Uterus (tissue), 4 donors: ENCODE results near the gene SLC6A18. TPM values are rescaled to one million over a fixed set of nuclear protein-coding genes. Genes with fewer than 3 reads are reported as not detected.

Experiments used
- DNase-seq, 2 donors: peaks; one replicate each; pipeline ENCODE4 v3.0.0-alpha.2; 2019 to 2020
- H3K27ac ChIP-seq, 2 donors: fragments of 200-600 bp; sonication (generic); 1 replicate in 1 of 2; 2 replicates in 1 of 2; pipeline ENCODE4 v1.5.1; 2016 to 2018
- H3K27me3 ChIP-seq, 2 donors: fragments of 200-600 bp; sonication (generic); one replicate each; pipeline ENCODE4 v1.5.1; 2018 to 2019; ENCODE audit warnings: control low read depth in 1 of 2
- H3K36me3 ChIP-seq, 2 donors: fragments of 200-600 bp; sonication (generic); one replicate each; pipeline ENCODE4 v1.5.1; 2019; ENCODE audit warnings: control low read depth in 1 of 2
- H3K4me1 ChIP-seq, 2 donors: fragments of 200-600 bp; sonication (generic); one replicate each; pipeline ENCODE4 v1.5.1; 2018 to 2019; ENCODE audit warnings: control low read depth in 1 of 2
- H3K4me3 ChIP-seq, 2 donors: fragments of 200-600 bp; sonication (generic); 1 replicate in 1 of 2; 2 replicates in 1 of 2; pipeline ENCODE4 v1.5.1; 2018 to 2019; ENCODE audit warnings: mild to moderate bottlenecking in 1 of 2
- H3K9me3 ChIP-seq, 2 donors: fragments of 200-600 bp; sonication (generic); one replicate each; pipeline ENCODE4 v1.5.1; 2019; ENCODE audit warnings: control low read depth in 1 of 2
- CTCF ChIP-seq, 4 experiments: fragments of 200-600 bp in 2 of 4; fragments of 450-650 bp in 2 of 4; sonication (generic) in 2 of 4; IDR thresholded peaks; one replicate each; pipeline ENCODE4 v1.5.1; 2016 to 2019; ENCODE audit warnings: antibody characterized with exemption in 4 of 4, mild to moderate bottlenecking in 2 of 4, moderate library complexity in 1 of 4
- POLR2A ChIP-seq, 2 donors: fragments of 450-650 bp; IDR thresholded peaks; one replicate each; pipeline ENCODE4 v1.6.1; 2016; ENCODE audit warnings: antibody characterized with exemption in 2 of 2, mild to moderate bottlenecking in 1 of 2, moderate library complexity in 1 of 2
- intact Hi-C: fragments of 100-400 bp; cut with DNase I; formaldehyde crosslinking; loops from one replicate; pipeline ENCODE4 v1.15.1; 2023; ENCODE audit warnings: low total_unique reads
- total RNA-seq, 4 donors: library from RNA; depleted of rRNA in 3 of 4; stranded (reverse); fragments of >200 nt in 3 of 4; gene quantifications; one replicate each; pipeline versions ENCODE4 v1.1.0 to v1.2.4, GENCODE V29; 2014 to 2023
- donor health status: DM: yes; HTN: yes; CAD: no.

SLC6A18 gene
- total RNA-seq, 4 donors from 2014 or later = not detected

- Histone ChIP-seq H3K27ac (no peak overlapping the region), H3K4me3 (no peak overlapping the region), H3K27me3 (peaks cover 0 to 10% of the 10 kb centered on the region in 2 donors), H3K4me1 (no peaks in the 10 kb centered on the region), H3K9me3 (no peaks in the 10 kb centered on the region), H3K36me3 (no peaks in the 10 kb centered on the region)
- intact Hi-C loops = no loop called here
- DNase-seq = no peak
- no peak for TF ChIP-seq POLR2A (IDR thresholded peaks at IDR 0.05)
- no peak for TF ChIP-seq CTCF (IDR thresholded peaks at IDR 0.05)
Observed at GRCh38 chr5:1249366-1250280, 24.4 kb downstream of the SLC6A18 start.

GRCh38 chr5:1251678-1252580 is 26.7 kb downstream of the SLC6A18 start:
- H3K27ac ChIP-seq = no peak overlapping the region
- H3K36me3 ChIP-seq = no peaks in the 10 kb centered on the region
- no peak overlapping the region for H3K4me3 ChIP-seq
- DNase-seq = no peak
- no peak for TF ChIP-seq POLR2A (IDR thresholded peaks at IDR 0.05)
- no peaks in the 10 kb centered on the region for H3K9me3 ChIP-seq
- no peaks in the 10 kb centered on the region for H3K27me3 ChIP-seq
- no peaks in the 10 kb centered on the region for H3K4me1 ChIP-seq
- intact Hi-C loops = no loop called here

DNA sequence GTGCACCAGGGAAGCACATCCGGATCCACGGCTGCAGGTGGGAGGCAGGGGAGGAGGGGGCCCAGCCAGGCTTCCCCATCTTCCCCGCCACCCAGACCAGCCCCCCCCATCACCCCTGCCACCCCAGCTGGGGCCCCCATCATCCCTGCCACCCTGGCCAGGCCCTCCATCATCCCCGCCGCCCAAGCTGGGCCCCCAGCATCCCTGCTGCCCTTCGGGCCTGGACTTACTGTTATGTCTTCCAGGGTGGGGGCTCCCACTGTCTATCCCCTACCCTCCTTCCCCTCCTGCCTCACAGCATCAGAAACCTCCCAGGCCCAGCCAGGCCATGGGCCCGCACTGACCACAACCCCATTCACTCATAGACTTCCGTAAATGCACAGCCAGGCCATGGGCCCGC is 27.5 kb downstream of the SLC6A18 start:
- H3K27ac ChIP-seq = no peak overlapping the region
- no peaks in the 10 kb centered on the region for H3K9me3 ChIP-seq
- DNase-seq = no peak
- TF ChIP-seq CTCF (IDR thresholded peaks at IDR 0.05) (no peak), POLR2A (IDR thresholded peaks at IDR 0.05) (no peak)
- no peaks in the 10 kb centered on the region for H3K4me1 ChIP-seq
- no peaks in the 10 kb centered on the region for H3K27me3 ChIP-seq
- H3K4me3 ChIP-seq = no peak overlapping the region
- intact Hi-C loops = no loop called here
- H3K36me3 ChIP-seq = no peaks in the 10 kb centered on the region

DNA sequence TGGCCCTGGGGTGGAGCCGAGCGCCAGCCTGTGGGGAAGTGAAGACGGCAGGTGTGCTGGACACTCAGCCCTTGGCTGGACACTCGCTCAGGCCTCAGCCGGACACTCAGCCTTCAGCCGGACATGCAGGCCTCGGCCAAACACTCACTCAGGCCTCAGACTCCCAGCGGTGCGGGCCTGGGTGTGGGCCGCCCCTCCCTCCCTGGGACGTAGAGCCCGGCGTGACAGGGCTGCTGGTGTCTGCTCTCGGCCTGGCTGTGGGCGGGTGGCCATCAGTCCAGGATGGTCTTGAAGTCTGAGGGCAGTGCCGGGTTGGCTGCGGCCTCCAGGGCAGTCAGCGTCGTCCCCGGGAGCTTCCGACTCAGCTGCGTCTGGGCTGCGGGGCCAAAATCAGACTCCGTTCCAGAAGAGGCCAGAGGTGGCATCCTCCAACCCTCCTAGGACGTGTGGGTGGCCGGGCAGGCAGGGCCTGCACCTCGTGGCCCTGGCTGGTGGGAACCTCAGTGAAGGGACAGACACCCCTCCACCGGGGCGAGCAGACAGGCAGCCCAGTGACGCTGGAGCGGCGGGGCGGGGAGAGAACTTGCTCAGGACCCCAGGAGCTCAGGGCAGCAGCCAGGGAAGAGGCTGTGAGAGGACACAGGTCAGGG is 28.4 kb downstream of the SLC6A18 start:
- Histone ChIP-seq H3K4me3 (no peak overlapping the region), H3K27me3 (no peaks in the 10 kb centered on the region), H3K36me3 (no peaks in the 10 kb centered on the region), H3K9me3 (no peaks in the 10 kb centered on the region), H3K27ac (no peak overlapping the region), H3K4me1 (no peaks in the 10 kb centered on the region)
- intact Hi-C loops = no loop called here
- TF ChIP-seq POLR2A (IDR thresholded peaks at IDR 0.05) (no peak), CTCF (IDR thresholded peaks at IDR 0.05) (no peak)
- no peak for DNase-seq

DNA sequence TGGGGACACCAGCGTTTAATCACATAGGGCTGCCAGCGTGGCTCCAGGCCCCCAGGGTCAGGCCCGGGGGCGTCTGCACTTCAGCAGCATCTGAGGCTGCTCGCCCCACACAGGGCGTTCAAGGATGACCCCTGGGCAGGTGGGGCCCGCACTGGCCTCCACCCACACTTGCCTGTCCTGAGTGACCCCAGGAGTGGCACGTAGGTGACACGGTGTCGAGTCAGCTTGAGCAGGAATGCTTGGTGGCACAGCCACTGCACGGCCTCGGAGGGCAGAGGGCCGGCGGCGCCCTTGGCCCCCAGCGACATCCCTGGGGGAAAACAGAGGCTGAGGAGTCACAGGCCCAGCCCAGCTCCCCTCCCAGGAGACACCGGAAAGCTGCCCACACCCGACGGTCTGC is 29.0 kb downstream of the SLC6A18 start:
- no peak for DNase-seq
- H3K27me3 ChIP-seq = no peaks in the 10 kb centered on the region
- intact Hi-C loops = no loop called here
- no peaks in the 10 kb centered on the region for H3K4me1 ChIP-seq
- H3K27ac ChIP-seq = no peak overlapping the region
- TF ChIP-seq CTCF (IDR thresholded peaks at IDR 0.05) (no peak), POLR2A (IDR thresholded peaks at IDR 0.05) (no peak)
- no peaks in the 10 kb centered on the region for H3K36me3 ChIP-seq
- no peaks in the 10 kb centered on the region for H3K9me3 ChIP-seq
- H3K4me3 ChIP-seq = no peak overlapping the region
